DOHH2 (cell line): ENCODE results near the gene SHROOM3.

Experiments used
- H3F3A ChIP-seq: fragments of 200-600 bp; sonication (generic), shearing (Covaris generic); 2 replicates; pipeline ENCODE4 v1.6.0; 2016; ENCODE audit warnings: antibody characterized with exemption, mild to moderate bottlenecking; ENCODE audit not compliant: control insufficient read depth, insufficient read depth
- H3K27ac ChIP-seq: fragments of 200-600 bp; sonication (generic); 2 replicates; pipeline ENCODE4 v1.5.1; 2014; ENCODE audit warnings: low read depth, mild to moderate bottlenecking, low read length, moderate library complexity
- H3K27me3 ChIP-seq: fragments of 200-600 bp; sonication (generic); 2 replicates; pipeline ENCODE4 v1.6.1; 2014; ENCODE audit warnings: mild to moderate bottlenecking, low read length, mixed read lengths; ENCODE audit not compliant: control insufficient read depth
- H3K36me3 ChIP-seq: fragments of 200-600 bp; sonication (generic); 2 replicates; pipeline ENCODE4 v1.6.1; 2014; ENCODE audit warnings: mild to moderate bottlenecking, low read length, moderate library complexity, mixed read lengths; ENCODE audit not compliant: control insufficient read depth
- H3K4me1 ChIP-seq: fragments of 200-600 bp; sonication (generic); 2 replicates; pipeline ENCODE4 v1.6.1; 2014; ENCODE audit warnings: mild to moderate bottlenecking, low read length, mixed read lengths; ENCODE audit not compliant: control insufficient read depth
- H3K4me2 ChIP-seq: fragments of 200-600 bp; sonication (generic); 2 replicates; pipeline ENCODE4 v1.6.0; 2014; ENCODE audit warnings: mild to moderate bottlenecking, low read length, moderate library complexity
- H3K4me3 ChIP-seq: fragments of 200-600 bp; sonication (generic); 2 replicates; pipeline ENCODE4 v1.5.1; 2014; ENCODE audit warnings: mild to moderate bottlenecking, low read length, mixed read lengths
- H3K79me2 ChIP-seq: fragments of 200-600 bp; sonication (generic); 2 replicates; pipeline ENCODE4 v1.6.1; 2014; ENCODE audit warnings: mild to moderate bottlenecking, low read length, mixed read lengths; ENCODE audit not compliant: control insufficient read depth
- H3K9me2 ChIP-seq: fragments of 200-600 bp; sonication (generic); replicated peaks from 2 replicates; pipeline ENCODE4 v1.6.1; 2014; ENCODE audit warnings: mild to moderate bottlenecking, low read length, mixed read lengths; ENCODE audit not compliant: control insufficient read depth
- H3K9me3 ChIP-seq: fragments of 200-600 bp; sonication (generic); 2 replicates; pipeline ENCODE4 v1.6.1; 2014; ENCODE audit warnings: antibody characterized with exemption, low read length, mixed read lengths; ENCODE audit not compliant: control insufficient read depth, insufficient read depth
- H4K20me1 ChIP-seq: fragments of 200-600 bp; sonication (generic); 2 replicates; pipeline ENCODE4 v1.6.0; 2014; ENCODE audit warnings: low read depth, mild to moderate bottlenecking, antibody characterized with exemption, low read length, moderate library complexity; ENCODE audit not compliant: control insufficient read depth, insufficient read depth
- CTCF ChIP-seq: fragments of 200-600 bp; sonication (generic); IDR thresholded peaks from one replicate; pipeline ENCODE4 v1.5.1; 2014; ENCODE audit warnings: antibody characterized with exemption, mild to moderate bottlenecking, low read depth, low read length; ENCODE audit not compliant: poor library complexity, severe bottlenecking
- EZH2phosphoT487 ChIP-seq: fragments of 200-600 bp; sonication (generic); IDR thresholded peaks from 2 replicates; pipeline ENCODE4 v1.6.1; 2017; ENCODE audit warnings: borderline replicate concordance, mild to moderate bottlenecking, antibody characterized with exemption, low read length, moderate library complexity, mixed read lengths

SHROOM3 gene

GRCh38 chr4:76571274-76571673 lies 136.2 kb downstream of the SHROOM3 start:
- H3K4me1 ChIP-seq, result no peaks in the 10 kb centered on the region
- no peaks in the 10 kb centered on the region for H3K9me2 ChIP-seq
- H4K20me1 ChIP-seq, result no peaks in the 10 kb centered on the region
- H3K79me2 ChIP-seq, result no peaks in the 10 kb centered on the region
- no peaks in the 10 kb centered on the region for H3F3A ChIP-seq
- no peak overlapping the region for H3K4me3 ChIP-seq
- no peak for TF ChIP-seq CTCF
- no peak for TF ChIP-seq EZH2phosphoT487
- no peak overlapping the region for H3K27ac ChIP-seq
- H3K27me3 ChIP-seq, result no peaks in the 10 kb centered on the region
- H3K4me2 ChIP-seq, result no peak overlapping the region
- H3K36me3 ChIP-seq, result no peaks in the 10 kb centered on the region
- H3K9me3 ChIP-seq, result no peaks in the 10 kb centered on the region

- Histone ChIP-seq H3K4me1 (no peaks in the 10 kb centered on the region), H3K36me3 (no peaks in the 10 kb centered on the region)
- TF ChIP-seq CTCF (no peak), EZH2phosphoT487 (no peak)
These were observed 137.2 kb downstream of the SHROOM3 start for GRCh38 chr4:76572224-76572623.

GRCh38 chr4:76576824-76577223 lies 141.8 kb downstream of the SHROOM3 start:
- no peak for TF ChIP-seq CTCF
- no peak for TF ChIP-seq EZH2phosphoT487
- no peaks in the 10 kb centered on the region for H4K20me1 ChIP-seq

More at GRCh38 chr4:76572224-76572623, 137.2 kb downstream of the SHROOM3 start:
- H3K9me3 ChIP-seq, result no peaks in the 10 kb centered on the region
- no peaks in the 10 kb centered on the region for H3F3A ChIP-seq
- H3K9me2 ChIP-seq, result no peaks in the 10 kb centered on the region
- no peaks in the 10 kb centered on the region for H3K27me3 ChIP-seq
- no peak overlapping the region for H3K4me3 ChIP-seq
- H3K27ac ChIP-seq, result no peak overlapping the region
- H3K4me2 ChIP-seq, result no peak overlapping the region
- no peaks in the 10 kb centered on the region for H3K79me2 ChIP-seq
- no peaks in the 10 kb centered on the region for H4K20me1 ChIP-seq

More at GRCh38 chr4:76576824-76577223, 141.8 kb downstream of the SHROOM3 start:
- no peak overlapping the region for H3K4me2 ChIP-seq
- no peak overlapping the region for H3K4me3 ChIP-seq
- no peaks in the 10 kb centered on the region for H3K36me3 ChIP-seq
- no peaks in the 10 kb centered on the region for H3K27me3 ChIP-seq
- no peaks in the 10 kb centered on the region for H3F3A ChIP-seq
- H3K9me3 ChIP-seq, result no peaks in the 10 kb centered on the region
- H3K4me1 ChIP-seq, result no peaks in the 10 kb centered on the region
- H3K9me2 ChIP-seq, result no peaks in the 10 kb centered on the region
- no peaks in the 10 kb centered on the region for H3K79me2 ChIP-seq
- no peak overlapping the region for H3K27ac ChIP-seq
